Measurements from ENCODE around the gene CSNK1A1.
"Not testable (repeated sequence)": the region's sequence is repeated elsewhere in the genome, so short reads cannot be mapped to it uniquely, and the experiment has no call there.

Gene CSNK1A1

DNA sequence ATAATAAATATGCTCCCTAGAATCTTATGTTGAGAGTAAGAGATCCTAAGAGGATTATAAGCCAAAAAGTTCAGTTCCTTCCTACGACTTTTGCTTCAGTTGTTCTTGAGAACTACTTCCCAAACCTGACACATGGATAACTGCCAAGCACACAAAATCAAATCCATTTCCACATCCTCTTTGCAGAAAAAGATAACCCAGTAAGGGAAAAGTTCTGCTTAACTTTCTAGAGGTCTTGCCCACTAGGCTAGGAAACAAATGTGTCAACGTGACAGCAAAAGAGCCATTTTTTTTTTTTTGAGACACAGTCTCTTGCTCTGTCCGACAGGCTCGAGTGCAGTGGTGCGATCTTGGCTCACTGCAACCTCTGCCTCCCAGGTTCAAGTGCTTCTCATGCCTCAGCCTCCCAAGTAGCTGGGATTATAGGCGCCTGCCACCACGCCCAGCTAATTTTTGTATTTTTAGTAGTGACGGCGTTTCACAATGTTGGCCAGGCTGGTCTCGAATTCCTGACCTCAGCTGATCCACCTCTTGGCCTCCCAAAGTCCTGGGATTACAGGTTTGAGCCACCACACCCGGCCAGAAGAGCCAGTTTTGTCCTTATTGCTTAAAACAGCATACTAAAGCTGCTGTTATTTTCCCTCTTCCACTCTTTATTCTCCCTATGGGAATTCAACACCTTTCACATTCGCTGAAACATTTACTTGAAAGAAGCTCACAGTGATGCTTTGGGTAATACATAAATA is 24.2 kb downstream of the CSNK1A1 start:
- no peak for DNase-seq

GRCh38 chr5:149521739-149522685 is 29.2 kb downstream of the CSNK1A1 start:
- DNase-seq, result no peak

GRCh38 chr5:149519601-149520000 is 31.6 kb downstream of the CSNK1A1 start:
- DNase-seq, result no peak

- DNase-seq, result no peak
These were observed 32.6 kb downstream of the CSNK1A1 start for GRCh38 chr5:149518620-149519019.

DNA sequence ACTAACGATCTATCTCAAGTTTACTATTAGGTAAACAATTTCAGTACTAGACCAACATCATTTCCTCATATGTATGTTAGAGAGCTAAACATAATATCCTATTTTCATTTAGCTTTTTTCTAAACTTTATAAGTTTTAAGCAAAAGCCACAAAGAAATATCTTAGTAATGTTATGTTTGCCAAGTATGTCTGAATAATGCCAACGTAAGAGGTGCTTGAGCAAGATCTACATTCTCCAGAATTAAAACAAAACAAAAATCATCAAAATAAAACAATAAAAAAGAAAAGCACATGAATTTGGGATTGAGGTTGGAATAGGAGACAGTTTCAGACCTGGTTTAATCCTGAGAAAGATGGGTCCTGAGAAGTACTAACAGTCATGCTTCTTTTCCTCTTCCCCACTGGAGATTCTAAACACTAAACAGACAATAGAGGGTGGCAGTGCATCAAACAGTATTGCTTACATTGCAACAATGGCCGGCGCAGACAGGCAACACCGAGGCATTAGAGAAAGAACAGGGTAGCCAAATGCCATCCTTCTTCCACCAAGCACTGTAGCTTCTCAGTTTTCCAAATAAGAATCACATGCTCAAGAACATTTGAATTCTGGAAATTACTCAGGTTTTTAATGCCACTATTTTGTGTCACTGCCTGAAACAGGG is 33.6 kb downstream of the CSNK1A1 start:
- peak in 1 of 2 experiments; percentile 31 for DNase-seq

DNA sequence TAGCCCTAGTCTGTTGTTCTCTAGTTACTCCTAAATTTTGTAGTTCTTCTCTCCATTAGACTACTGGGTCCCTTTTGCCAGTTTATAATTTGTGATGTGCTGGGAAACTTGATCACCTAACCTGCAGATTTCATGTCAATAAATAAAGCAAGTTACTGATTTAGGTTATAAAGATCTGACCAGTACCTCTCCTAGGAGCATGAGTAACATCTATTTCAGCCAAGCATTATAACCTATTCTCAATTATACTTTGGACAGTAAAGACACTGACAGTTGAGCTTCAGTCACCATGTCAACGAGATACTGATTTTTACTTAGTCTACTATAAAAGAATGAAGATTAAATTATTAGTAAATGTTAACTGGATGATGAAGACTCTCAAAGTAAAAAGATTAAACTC is 36.7 kb downstream of the CSNK1A1 start:
- DNase-seq, result no peak

DNA sequence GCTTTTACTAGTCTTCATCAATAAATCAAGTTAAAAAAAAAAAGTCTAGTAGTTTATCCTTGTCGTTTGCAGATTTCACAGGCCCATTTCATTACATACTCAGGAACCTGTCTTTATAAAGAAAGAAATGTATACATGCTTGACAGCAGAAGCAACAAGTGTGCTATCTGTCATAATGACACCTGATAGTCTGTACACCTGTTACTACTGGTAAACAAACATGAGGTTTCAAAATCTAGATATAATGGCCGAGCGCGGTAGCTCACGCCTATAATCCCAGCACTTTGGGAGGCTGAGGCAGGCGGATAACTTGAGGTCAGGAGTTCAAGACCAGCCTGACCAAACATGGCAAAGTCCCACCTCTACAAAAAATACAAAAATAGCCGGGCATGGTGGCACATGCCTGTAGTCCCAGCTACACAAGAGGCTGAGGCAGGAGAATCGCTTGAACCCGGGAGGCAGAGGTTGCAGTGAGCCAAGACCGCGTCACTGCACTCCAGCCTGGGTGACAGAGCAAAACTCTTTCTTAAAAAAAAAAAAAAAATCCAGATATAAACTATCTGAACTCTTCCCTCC is 37.8 kb downstream of the CSNK1A1 start:
- DNase-seq, result not testable (repeated sequence)

DNA sequence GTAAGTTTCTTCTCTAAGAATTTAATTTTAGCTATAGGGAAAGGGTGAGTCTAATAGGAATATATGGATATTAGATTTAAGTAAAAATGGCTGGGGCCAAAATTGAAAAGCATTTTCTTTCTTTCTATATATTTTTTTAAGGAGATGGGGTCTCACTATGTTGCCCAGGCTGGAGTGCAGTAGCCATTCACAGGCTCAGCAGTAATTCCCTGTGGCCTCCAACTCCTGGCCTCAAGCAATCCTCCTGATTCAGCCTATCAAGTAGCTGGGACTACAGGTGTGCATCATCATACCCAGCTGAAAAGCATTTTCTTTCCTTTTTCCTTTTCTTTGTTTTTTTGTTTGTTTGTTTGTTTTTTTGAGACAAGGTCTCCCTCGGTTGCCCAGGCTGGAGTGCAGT is 41.1 kb downstream of the CSNK1A1 start:
- no peak for DNase-seq

- no peak for DNase-seq
These were observed 46.6 kb downstream of the CSNK1A1 start for GRCh38 chr5:149504677-149505076.

- no peak for DNase-seq
These were observed 48.2 kb downstream of the CSNK1A1 start for GRCh38 chr5:149503006-149503405.

GRCh38 chr5:149500922-149501582 is 50.2 kb downstream of the CSNK1A1 start:
- no peak for DNase-seq

- no peak for DNase-seq
These were observed 52.4 kb downstream of the CSNK1A1 start for GRCh38 chr5:149498724-149499336.

GRCh38 chr5:149497357-149497756 is 53.9 kb downstream of the CSNK1A1 start:
- no peak for DNase-seq

GRCh38 chr5:149496917-149497316 is 54.3 kb downstream of the CSNK1A1 start:
- DNase-seq, result no peak

- DNase-seq, result no peak
These were observed 55.1 kb downstream of the CSNK1A1 start for GRCh38 chr5:149496166-149496565.

DNA sequence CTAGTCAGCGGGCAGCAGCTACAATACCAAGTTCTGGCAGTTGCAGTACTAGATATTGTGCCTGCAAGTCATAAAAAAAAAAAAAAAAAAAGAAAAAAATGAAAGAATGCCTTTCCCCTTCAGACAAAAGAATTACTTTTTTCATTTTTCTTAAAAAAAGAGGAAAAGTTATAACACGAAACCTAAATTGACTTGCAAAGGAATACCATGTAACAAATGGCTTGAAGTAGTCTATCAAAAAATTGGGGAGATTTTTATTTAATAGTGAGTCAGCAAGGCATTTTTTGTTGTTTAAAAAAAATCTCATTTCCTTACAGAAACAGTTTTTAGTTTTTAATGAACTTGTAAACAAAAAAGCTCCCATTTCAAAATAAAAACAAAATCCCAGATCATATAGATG is 55.6 kb downstream of the CSNK1A1 start:
- no peak for DNase-seq

- peak in 1 of 2 experiments; percentile 26 for DNase-seq
These were observed 57.9 kb downstream of the CSNK1A1 start for GRCh38 chr5:149493316-149493715.

GRCh38 chr5:149492781-149493180 is 58.5 kb downstream of the CSNK1A1 start:
- DNase-seq, result no peak

DNA sequence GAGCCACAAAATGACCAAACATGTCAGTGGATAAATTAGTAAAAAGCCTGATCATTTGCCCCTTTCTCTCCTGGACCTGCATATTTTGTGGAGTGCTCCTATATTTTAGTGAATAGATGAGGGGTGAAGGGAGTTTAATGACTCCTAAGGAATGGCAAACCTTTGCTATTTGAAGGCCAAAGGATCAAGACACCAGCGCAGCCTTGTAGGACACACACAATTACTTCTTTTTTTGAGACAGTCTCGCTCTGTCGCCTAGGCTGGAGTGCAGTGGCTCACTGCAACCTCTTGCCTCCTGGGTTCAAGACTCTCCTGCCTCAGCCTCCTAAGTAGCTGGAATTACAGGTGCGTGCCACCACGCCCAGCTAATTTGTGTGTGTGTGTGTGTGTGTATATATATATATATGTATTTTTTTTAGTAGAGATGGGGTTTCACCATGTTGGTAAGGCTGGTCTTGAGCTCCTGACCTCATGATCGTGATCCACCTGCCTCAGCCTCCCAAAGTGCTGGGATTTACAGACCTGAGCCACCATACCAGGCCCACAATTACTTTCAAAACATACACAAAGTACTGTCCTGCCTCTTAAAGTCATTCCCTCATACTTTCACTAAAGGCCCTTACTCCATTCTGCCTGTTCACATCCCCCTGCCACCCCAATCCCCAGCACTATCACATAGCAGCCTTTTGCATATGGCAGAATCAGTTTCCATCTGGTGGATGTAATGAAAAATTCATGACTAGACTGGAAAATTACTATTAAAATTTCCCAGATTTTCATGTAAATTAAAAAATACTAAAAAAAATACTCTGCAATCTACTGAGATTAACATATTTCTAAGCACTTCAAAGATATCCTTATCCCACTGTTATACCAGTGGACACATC is 60.4 kb downstream of the CSNK1A1 start:
- no peak for DNase-seq

GRCh38 chr5:149489605-149490037 is 61.6 kb downstream of the CSNK1A1 start:
- no peak for DNase-seq

All from NCI-H2081 (cell line).